GM19452 (cell line): ENCODE results near the gene IMMP2L.
"Not testable (repeated sequence)": the region's sequence is repeated elsewhere in the genome, so short reads cannot be mapped to it uniquely, and the experiment has no call there.

Experiments used
- ATAC-seq: cut with Tn5 transposase; IDR thresholded peaks from one replicate; pipeline ENCODE4 v1.9.1; 2021; ENCODE audit not compliant: unreplicated experiment

The IMMP2L gene

GRCh38 chr7:111510584-111511378, 51.5 kb downstream of the IMMP2L start:
- no peak for ATAC-seq

- no peak for ATAC-seq
These were observed 52.2 kb downstream of the IMMP2L start for GRCh38 chr7:111510062-111510461.

GRCh38 chr7:111509288-111509687, 53.0 kb downstream of the IMMP2L start:
- ATAC-seq, result no peak

GRCh38 chr7:111508387-111508786, 53.9 kb downstream of the IMMP2L start:
- ATAC-seq, result no peak

GRCh38 chr7:111505422-111505821, 56.9 kb downstream of the IMMP2L start:
- ATAC-seq, result not testable (repeated sequence)

GRCh38 chr7:111501799-111502198, 60.5 kb downstream of the IMMP2L start:
- ATAC-seq, result not testable (repeated sequence)

- no peak for ATAC-seq
These were observed 63.3 kb downstream of the IMMP2L start for GRCh38 chr7:111499027-111499426.

GRCh38 chr7:111498391-111499007, 63.8 kb downstream of the IMMP2L start:
- no peak for ATAC-seq

- no peak for ATAC-seq
These were observed 67.0 kb downstream of the IMMP2L start for GRCh38 chr7:111495173-111495810.

- no peak for ATAC-seq
These were observed 70.1 kb downstream of the IMMP2L start for GRCh38 chr7:111492234-111492633.

- ATAC-seq, result no peak
These were observed 75.7 kb downstream of the IMMP2L start for GRCh38 chr7:111486472-111487142.

GRCh38 chr7:111485701-111486380, 76.5 kb downstream of the IMMP2L start:
- ATAC-seq, result no peak

- no peak for ATAC-seq
These were observed 79.2 kb downstream of the IMMP2L start for GRCh38 chr7:111483078-111483477.

GRCh38 chr7:111477462-111478225, 84.6 kb downstream of the IMMP2L start:
- ATAC-seq, result no peak

GRCh38 chr7:111476586-111477293, 85.6 kb downstream of the IMMP2L start:
- ATAC-seq, result no peak

GRCh38 chr7:111475959-111476358, 86.3 kb downstream of the IMMP2L start:
- no peak for ATAC-seq

- ATAC-seq, result no peak
These were observed 86.9 kb downstream of the IMMP2L start for GRCh38 chr7:111475419-111475748.

GRCh38 chr7:111474723-111475418, 87.4 kb downstream of the IMMP2L start:
- ATAC-seq, result no peak
